Fibroblast of pulmonary artery (primary cell): ENCODE results near the gene PSMD12.
A peak's percentile ranks its signal among the peaks of the same experiment; 100 is the strongest.
"Not testable (repeated sequence)": the region's sequence is repeated elsewhere in the genome, so short reads cannot be mapped to it uniquely, and the experiment has no call there.

Source experiments
- DNase-seq: peaks from one replicate; pipeline ENCODE4 v3.0.0-alpha.2; 2010; ENCODE audit warnings: low read depth
- H3K4me3 ChIP-seq: replicated peaks from 2 replicates; pipeline ENCODE4 v1.5.1; 2011; ENCODE audit warnings: low read depth, mild to moderate bottlenecking, control low read depth, low read length, moderate library complexity
- TF ChIP-seq, protein P1 (sequence below): IDR thresholded peaks from 2 replicates; pipeline ENCODE4 v1.5.1; 2011; ENCODE audit warnings: mild to moderate bottlenecking, control low read depth, low read length, inconsistent platforms; ENCODE audit errors: missing control alignments

Gene PSMD12

DNA sequence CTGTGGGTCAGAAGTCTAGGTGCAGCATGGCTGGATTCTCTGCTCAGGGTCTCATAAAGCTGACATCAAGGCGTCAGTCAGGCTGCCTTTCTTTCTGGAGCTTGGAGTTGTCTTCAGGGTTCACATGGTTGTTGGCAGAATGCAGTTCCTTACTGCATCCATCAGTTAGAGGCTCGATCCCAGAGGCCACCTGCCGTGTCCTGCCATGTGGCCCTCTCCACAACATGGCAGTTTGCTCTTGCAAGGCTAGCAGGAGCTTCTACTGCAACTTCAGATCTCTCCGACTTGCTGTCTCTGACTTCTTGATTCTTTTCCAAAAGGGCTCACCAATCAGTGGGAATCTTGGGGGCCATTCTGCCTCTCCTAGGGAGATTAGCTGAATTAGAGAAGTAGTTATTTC, 22.6 kb upstream of the PSMD12 start:
- DNase-seq = no peak
- no peak overlapping the region for H3K4me3 ChIP-seq
- TF ChIP-seq, protein P1, sequence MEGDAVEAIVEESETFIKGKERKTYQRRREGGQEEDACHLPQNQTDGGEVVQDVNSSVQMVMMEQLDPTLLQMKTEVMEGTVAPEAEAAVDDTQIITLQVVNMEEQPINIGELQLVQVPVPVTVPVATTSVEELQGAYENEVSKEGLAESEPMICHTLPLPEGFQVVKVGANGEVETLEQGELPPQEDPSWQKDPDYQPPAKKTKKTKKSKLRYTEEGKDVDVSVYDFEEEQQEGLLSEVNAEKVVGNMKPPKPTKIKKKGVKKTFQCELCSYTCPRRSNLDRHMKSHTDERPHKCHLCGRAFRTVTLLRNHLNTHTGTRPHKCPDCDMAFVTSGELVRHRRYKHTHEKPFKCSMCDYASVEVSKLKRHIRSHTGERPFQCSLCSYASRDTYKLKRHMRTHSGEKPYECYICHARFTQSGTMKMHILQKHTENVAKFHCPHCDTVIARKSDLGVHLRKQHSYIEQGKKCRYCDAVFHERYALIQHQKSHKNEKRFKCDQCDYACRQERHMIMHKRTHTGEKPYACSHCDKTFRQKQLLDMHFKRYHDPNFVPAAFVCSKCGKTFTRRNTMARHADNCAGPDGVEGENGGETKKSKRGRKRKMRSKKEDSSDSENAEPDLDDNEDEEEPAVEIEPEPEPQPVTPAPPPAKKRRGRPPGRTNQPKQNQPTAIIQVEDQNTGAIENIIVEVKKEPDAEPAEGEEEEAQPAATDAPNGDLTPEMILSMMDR = no peak

DNA sequence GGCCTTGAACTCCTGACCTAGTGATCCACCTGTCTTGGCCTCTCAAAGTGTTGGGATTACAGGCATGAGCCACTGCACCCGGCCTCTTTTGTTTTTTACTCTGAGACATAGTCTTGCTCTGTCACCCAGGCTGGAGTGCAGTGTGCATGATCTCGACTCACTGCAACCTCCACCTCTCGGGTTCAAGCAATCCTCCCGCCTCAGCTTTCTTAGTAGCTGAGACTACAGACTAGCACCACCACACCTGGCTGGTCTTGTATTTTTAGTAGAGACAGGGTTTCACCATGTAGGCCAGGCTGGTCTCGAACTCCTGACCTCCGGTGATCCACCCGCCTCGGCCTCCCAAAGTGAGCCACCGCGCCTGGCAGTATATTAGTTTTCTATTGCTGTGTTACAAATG, 22.2 kb upstream of the PSMD12 start:
- not testable (repeated sequence) for DNase-seq, H3K4me3 ChIP-seq

DNA sequence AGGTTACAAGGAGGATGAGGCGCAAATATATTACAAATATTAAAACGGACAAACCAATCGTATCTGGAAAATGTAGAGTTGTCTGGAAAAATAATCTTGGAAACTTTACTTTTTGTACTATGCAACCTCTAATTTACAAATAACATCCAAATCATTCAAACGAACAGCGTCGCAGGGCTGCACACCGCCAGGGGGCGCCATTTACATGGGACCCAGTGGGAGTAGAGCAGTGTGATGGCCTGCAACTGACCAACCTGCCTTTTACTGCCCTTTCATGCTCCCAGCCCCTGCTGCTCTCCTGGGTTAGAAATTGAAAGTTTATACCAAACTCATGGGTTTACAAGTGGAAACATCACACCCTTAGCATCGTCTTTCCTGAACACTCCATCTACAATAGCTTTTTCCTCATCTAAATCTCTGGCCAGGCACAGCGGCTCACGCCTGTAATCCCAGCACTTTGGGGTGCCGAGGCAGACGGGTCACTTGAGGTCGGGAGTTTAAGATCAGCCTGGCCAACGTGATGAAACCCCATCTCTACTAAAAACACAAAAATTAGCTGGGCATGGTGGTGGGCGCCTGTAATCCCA, 20.7 kb upstream of the PSMD12 start:
- H3K4me3 ChIP-seq = no peak overlapping the region
- TF ChIP-seq, protein P1 = peak; percentile 77
- peak; percentile 70 for DNase-seq

DNA sequence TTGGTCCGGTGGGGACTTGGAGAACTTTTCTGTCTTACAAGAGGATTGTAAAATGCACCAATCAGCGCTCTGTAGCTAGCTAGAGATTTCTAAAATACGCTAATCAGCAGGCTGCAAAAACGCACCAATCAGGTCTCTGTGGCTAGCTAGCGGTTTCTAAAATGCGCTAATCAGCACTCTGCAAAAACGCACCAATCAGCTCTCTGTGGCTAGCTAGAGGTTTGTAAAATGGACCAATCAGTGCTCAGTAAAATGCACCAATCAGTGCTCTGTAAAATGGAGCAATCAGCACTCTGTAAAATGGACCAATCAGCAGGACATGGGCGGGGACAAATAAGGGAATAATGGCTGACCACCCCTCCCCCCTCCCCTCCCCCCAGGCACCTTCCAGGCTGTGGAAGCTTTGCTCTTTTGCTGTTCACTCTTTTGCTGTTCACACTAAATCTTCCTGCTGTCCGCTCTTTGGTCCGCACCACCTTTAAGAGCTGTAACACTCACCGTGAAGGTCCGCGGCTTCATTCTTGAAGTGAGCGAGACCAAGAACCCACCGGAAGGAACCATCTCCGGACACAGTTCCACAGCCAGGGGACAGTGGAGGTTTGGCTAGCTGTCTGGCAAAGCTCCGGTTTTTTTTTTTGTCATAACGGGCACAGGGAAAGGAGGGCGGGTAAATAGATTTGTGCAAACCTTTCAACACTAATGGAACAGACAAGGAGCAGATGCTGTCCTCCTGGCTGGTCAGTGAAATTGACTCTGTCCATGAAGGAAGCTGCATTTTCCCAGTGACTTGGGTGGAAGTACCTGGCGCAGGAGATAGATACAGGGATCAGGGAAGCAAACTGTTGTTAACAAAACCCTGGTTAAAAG, 19.0 kb upstream of the PSMD12 start:
- TF ChIP-seq, protein P1 = no peak
- no peak for DNase-seq
- no peak overlapping the region for H3K4me3 ChIP-seq

DNA sequence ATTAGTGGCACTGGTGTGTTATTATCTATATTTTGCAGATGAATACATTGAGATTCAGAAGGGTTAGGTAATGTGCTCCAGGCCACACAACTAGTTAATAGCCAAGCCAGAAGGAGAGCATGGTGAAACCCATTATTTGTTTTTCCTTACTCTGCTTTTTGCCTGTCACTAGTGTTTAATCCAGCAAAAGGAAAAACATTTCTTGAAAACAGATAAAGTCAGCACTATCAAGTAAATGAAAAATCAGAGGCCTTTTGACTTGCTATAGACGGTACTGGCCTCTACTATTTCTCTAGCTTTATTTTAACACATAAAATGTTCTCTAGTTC, 15.5 kb upstream of the PSMD12 start:
- TF ChIP-seq, protein P1 = no peak
- no peak for DNase-seq
- no peak overlapping the region for H3K4me3 ChIP-seq

DNA sequence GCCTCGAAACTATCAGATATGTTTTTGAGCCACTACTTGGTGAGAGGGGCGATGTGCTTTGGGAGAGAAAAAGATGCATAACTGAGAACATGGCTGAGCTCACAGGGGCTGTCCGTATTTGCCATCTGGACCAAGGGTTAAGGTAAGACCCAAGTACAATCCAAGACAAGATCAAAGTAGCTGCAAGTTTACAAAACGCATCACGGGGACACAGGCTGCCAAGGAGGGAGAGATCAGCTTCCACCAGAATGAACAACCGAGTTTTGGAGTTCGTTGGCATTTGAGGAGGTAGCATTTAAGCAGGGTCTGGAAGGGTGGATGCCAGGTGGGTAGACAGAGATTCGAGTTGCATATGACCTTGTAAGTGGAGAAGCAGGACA, 12.9 kb upstream of the PSMD12 start:
- TF ChIP-seq, protein P1 = no peak
- peak overlapping the region; percentile 85 for H3K4me3 ChIP-seq
- DNase-seq = no peak

DNA sequence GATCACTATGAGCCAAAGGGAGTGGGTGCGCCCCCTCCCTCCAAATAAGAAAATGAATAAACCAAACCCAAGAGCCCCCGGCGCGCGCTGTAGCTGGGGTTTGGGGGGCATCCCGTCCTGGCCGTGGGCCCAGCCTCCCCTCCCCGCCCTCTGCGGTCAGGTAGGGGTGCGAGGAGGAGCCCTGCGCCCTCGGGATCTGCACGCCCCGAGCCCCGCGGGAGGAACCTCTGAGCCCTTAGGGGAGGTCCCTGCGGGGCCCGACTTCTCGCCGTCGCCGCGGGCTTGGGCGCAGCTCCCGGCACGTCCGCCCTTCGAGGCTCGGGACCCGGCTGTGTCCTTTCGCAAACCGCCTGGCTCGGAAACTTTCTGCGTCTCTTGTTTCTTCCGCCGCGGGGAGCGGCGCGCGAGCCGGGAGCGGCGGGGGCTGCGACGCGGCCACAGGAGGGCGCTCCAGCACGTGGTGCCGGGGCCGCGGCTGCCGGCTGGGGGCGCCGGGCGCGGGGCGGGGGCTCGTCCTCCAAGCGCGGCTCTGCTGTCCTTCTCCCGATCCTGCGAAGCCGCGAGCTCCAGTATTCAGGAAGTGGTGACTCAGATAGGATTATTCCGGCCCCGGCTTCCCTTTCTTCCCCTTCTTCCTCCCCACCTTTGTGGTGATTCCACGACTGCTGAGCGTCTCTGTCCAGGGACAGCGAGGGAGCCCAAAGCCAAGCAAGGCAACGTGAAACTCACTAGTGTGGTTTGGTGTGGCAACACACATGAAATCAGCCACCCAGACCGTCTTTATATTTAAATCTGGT, 12.3 kb upstream of the PSMD12 start:
- DNase-seq = peak; percentile 86
- peak overlapping the region; percentile 85 for H3K4me3 ChIP-seq
- TF ChIP-seq, protein P1 = peak; percentile 8
